ENCODE results near the gene TTC7B.
A peak's percentile ranks its signal among the peaks of the same experiment; 100 is the strongest.

TTC7B gene

GRCh38 chr14:90545966-90546751, 270.1 kb downstream of the TTC7B start:
- no peak for DNase-seq (ENCODE audit: low spot score)

GRCh38 chr14:90545382-90545781, 270.8 kb downstream of the TTC7B start:
- DNase-seq (ENCODE audit: low spot score): no peak

- DNase-seq (ENCODE audit: low spot score): no peak
Observed at GRCh38 chr14:90544971-90545370, 271.3 kb downstream of the TTC7B start.

- DNase-seq (ENCODE audit: low spot score): no peak
Observed at GRCh38 chr14:90544566-90544965, 271.7 kb downstream of the TTC7B start.

- DNase-seq (ENCODE audit: low spot score): no peak
Observed at GRCh38 chr14:90543876-90544275, 272.4 kb downstream of the TTC7B start.

GRCh38 chr14:90541076-90541634, 275.1 kb downstream of the TTC7B start:
- no peak for DNase-seq (ENCODE audit: low spot score)

- no peak for DNase-seq (ENCODE audit: low spot score)
Observed at GRCh38 chr14:90540437-90540836, 275.8 kb downstream of the TTC7B start.

GRCh38 chr14:90539996-90540395, 276.2 kb downstream of the TTC7B start:
- no peak for DNase-seq (ENCODE audit: low spot score)

- no peak for DNase-seq (ENCODE audit: low spot score)
Observed at GRCh38 chr14:90539496-90539775, 276.8 kb downstream of the TTC7B start.

- no peak for DNase-seq (ENCODE audit: low spot score)
Observed at GRCh38 chr14:90538716-90539495, 277.3 kb downstream of the TTC7B start.

GRCh38 chr14:90538095-90538494, 278.1 kb downstream of the TTC7B start:
- DNase-seq (ENCODE audit: low spot score): no peak

GRCh38 chr14:90536511-90537191, 279.6 kb downstream of the TTC7B start:
- no peak for DNase-seq (ENCODE audit: low spot score)

- no peak for DNase-seq (ENCODE audit: low spot score)
Observed at GRCh38 chr14:90536092-90536491, 280.1 kb downstream of the TTC7B start.

- DNase-seq (ENCODE audit: low spot score): no peak
Observed at GRCh38 chr14:90535556-90536090, 280.6 kb downstream of the TTC7B start.

GRCh38 chr14:90534838-90535555, 281.2 kb downstream of the TTC7B start:
- DNase-seq (ENCODE audit: low spot score): no peak

GRCh38 chr14:90534091-90534837, 282.0 kb downstream of the TTC7B start:
- peak; percentile 59 for DNase-seq (ENCODE audit: low spot score)

GRCh38 chr14:90533591-90534021, 282.6 kb downstream of the TTC7B start:
- no peak for DNase-seq (ENCODE audit: low spot score)

- DNase-seq (ENCODE audit: low spot score): no peak
Observed at GRCh38 chr14:90532826-90533525, 283.3 kb downstream of the TTC7B start.

- no peak for DNase-seq (ENCODE audit: low spot score)
Observed at GRCh38 chr14:90531497-90531896, 284.7 kb downstream of the TTC7B start.

- no peak for DNase-seq (ENCODE audit: low spot score)
Observed at GRCh38 chr14:90530523-90530922, 285.7 kb downstream of the TTC7B start.
